Duodenal mucosa (tissue), 2 donors: ENCODE measurements around the gene USP15.
"Not testable (repeated sequence)": the region's sequence is repeated elsewhere in the genome, so short reads cannot be mapped to it uniquely, and the experiment has no call there.

Source experiments
- H3K27ac ChIP-seq: one replicate; pipeline ENCODE4 v1.7.0; 2013; ENCODE audit warnings: low read depth, low read length
- H3K27me3 ChIP-seq, 2 donors: one replicate each; pipeline ENCODE4 v1.7.0; 2013; ENCODE audit warnings: low read length in 2 of 2, control low read depth in 1 of 2; ENCODE audit not compliant: insufficient read depth in 2 of 2, control insufficient read depth in 1 of 2
- H3K36me3 ChIP-seq, 2 donors: one replicate each; pipeline ENCODE4 v1.7.0; 2013; ENCODE audit warnings: low read length in 2 of 2, control low read depth in 1 of 2; ENCODE audit not compliant: insufficient read depth in 2 of 2, control insufficient read depth in 1 of 2
- H3K4me1 ChIP-seq, 2 donors: one replicate each; pipeline ENCODE4 v1.7.0; 2013; ENCODE audit warnings: low read length in 2 of 2, control low read depth in 1 of 2; ENCODE audit not compliant: insufficient read depth in 2 of 2, control insufficient read depth in 1 of 2
- H3K4me3 ChIP-seq, 2 donors: one replicate each; pipeline ENCODE4 v1.7.0; 2013; ENCODE audit warnings: low read length in 2 of 2, low read depth in 1 of 2
- H3K9ac ChIP-seq, 2 donors: one replicate each; pipeline ENCODE4 v1.7.0; 2013; ENCODE audit warnings: low read length in 2 of 2, low read depth in 1 of 2
- H3K9me3 ChIP-seq, 2 donors: one replicate each; pipeline ENCODE4 v1.7.0; 2013; ENCODE audit warnings: low read length in 2 of 2, control low read depth in 1 of 2; ENCODE audit not compliant: control insufficient read depth in 1 of 2

USP15 gene

GRCh38 chr12:62361048-62361447, 100.8 kb downstream of the USP15 start:
- no peak overlapping the region for H3K9ac ChIP-seq
- H3K4me1 ChIP-seq: no peaks in the 10 kb centered on the region
- no peaks in the 10 kb centered on the region for H3K27me3 ChIP-seq
- H3K27ac ChIP-seq: no peak overlapping the region
- H3K36me3 ChIP-seq: peaks cover 8 to 9% of the 10 kb centered on the region in 2 donors
- H3K9me3 ChIP-seq: no peaks in the 10 kb centered on the region
- no peak overlapping the region for H3K4me3 ChIP-seq

DNA sequence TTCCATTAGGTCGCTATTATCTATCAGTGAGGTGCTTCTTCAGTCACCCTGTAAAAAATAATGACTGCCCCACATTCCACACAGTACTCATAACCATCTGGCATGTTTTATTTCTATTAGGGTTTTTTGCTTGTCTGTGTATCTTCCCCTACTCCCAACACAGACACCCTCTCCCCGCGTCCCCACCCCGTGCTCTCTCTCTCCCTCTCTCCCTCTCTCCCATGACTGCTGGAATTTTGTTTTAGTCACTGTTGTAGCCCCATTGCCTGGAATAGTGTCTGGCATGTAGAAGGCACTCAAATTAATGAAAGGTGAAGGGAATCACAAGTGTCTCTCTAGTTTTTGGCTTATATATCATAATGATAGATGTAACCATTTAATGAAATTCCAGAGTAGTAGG, 103.3 kb downstream of the USP15 start:
- H3K9me3 ChIP-seq: no peaks in the 10 kb centered on the region
- no peak overlapping the region for H3K27ac ChIP-seq
- H3K9ac ChIP-seq: no peak overlapping the region
- H3K27me3 ChIP-seq: no peaks in the 10 kb centered on the region
- H3K36me3 ChIP-seq: peaks cover 9% of the 10 kb centered on the region in 2 donors
- H3K4me3 ChIP-seq: no peak overlapping the region
- no peaks in the 10 kb centered on the region for H3K4me1 ChIP-seq

DNA sequence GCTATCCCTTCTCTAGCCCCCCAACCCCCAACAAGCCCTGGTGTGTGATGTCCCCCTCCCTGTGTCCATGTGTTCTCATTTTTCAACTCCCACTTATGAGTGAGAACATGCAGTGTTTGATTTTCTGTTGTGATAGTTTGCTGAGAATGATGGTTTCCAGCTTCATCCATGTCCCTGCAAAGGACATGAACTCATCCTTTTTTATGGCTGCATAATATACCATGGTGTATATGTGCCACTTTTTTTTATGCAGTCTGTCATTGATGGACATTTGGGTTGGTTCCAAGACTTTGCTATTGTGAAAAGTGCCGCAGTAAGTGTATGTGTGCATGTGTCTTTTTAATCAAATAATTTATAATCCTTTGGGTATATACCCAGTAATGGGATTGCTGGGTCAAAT, 104.5 kb downstream of the USP15 start:
- H3K4me3 ChIP-seq, H3K27ac ChIP-seq, H3K27me3 ChIP-seq, H3K4me1 ChIP-seq, H3K9me3 ChIP-seq, H3K9ac ChIP-seq: not testable (repeated sequence)
- H3K36me3 ChIP-seq: peaks cover 8 to 12% of the 10 kb centered on the region in 2 donors

- peaks cover 13 to 16% of the 10 kb centered on the region in 2 donors for H3K36me3 ChIP-seq
- not testable (repeated sequence) for H3K27ac ChIP-seq, H3K27me3 ChIP-seq
These were observed 105.6 kb downstream of the USP15 start for GRCh38 chr12:62365846-62366245.

DNA sequence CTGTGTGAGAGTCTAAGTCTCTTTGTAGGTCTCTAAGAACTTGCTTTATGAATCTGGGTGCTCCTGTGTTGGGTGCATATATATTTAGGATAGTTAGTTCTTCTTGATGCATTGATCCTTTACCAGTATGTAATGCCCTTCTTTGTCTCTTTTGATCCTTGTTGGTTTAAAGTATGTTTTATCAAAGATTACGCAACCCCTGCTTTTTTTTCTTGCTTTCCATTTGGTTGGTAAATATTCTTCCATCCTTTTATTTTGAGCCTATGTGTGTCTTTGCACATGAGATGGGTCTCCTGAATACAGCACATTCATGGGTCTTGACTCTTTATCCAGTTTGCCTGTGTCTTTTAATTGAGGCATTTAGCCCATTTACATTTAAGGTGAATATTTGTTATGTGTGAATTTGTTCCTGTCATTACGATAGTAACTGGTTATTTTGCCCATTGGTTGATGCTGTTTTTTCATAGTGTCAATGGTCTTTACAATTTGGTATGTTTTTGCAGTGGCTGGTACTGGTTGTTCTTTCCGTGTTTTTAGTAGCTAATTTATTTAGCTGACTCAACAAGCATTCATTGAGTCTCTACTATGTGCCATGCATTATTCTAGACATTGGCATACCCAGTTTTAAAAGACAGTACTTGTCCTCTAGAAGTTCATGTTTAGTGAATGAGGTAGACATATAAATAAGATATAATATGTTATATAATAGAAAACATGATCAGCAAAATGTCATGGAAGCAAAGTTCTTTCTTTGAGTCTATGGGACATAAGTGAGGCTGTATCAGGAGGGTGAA, 108.4 kb downstream of the USP15 start:
- not testable (repeated sequence) for H3K9me3 ChIP-seq, H3K4me1 ChIP-seq, H3K27me3 ChIP-seq, H3K9ac ChIP-seq, H3K4me3 ChIP-seq, H3K27ac ChIP-seq
- peaks cover 12 to 17% of the 10 kb centered on the region in 2 donors for H3K36me3 ChIP-seq

More at GRCh38 chr12:62365846-62366245, 105.6 kb downstream of the USP15 start:
- H3K9ac ChIP-seq, H3K9me3 ChIP-seq, H3K4me3 ChIP-seq, H3K4me1 ChIP-seq: not testable (repeated sequence)

DNA sequence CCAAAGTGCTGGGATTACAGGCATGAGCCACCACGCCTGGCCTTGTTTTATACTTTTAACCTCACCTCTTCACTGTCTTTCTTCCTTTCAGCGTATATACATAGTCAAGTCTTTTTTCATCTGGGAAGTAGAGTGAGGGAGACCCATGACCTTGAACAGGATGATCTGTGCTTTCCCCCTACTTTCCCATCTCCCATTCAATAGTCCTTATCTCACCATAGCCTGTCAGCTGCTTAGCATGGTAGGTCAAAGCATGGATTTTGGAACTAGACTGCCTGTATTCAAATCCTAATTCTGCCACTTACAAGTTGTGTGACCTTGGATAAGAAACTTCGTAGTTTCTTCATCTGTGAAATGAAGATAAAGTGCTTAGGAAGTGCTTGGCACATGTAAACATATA, 110.0 kb downstream of the USP15 start:
- H3K4me3 ChIP-seq: no peak overlapping the region
- H3K9me3 ChIP-seq: no peaks in the 10 kb centered on the region
- peaks cover 9 to 10% of the 10 kb centered on the region in 2 donors for H3K36me3 ChIP-seq
- no peaks in the 10 kb centered on the region for H3K4me1 ChIP-seq
- no peak overlapping the region for H3K27ac ChIP-seq
- no peaks in the 10 kb centered on the region for H3K27me3 ChIP-seq
- H3K9ac ChIP-seq: no peak overlapping the region

DNA sequence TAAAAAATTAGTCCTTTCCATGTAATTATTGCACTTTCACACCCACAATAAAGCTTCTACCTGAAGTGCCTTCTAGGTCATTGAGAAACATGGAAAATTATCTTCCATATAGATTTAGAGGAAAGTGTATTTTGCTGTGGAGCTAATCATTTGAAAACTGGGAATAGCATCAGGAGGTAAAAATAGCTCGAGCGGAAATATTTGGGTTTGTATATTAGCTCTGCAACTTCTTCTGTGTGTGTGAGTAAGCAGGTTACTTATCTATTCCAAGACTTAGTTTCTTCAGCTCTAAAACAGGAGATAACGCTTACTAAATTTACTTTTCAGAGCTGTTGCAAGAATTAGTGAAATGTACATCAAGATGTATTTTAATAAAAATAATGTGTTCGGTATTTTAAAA, 111.5 kb downstream of the USP15 start:
- H3K4me1 ChIP-seq: no peaks in the 10 kb centered on the region
- no peak overlapping the region for H3K4me3 ChIP-seq
- H3K27me3 ChIP-seq: no peaks in the 10 kb centered on the region
- H3K9me3 ChIP-seq: no peaks in the 10 kb centered on the region
- H3K27ac ChIP-seq: no peak overlapping the region
- H3K9ac ChIP-seq: no peak overlapping the region
- peaks cover 9 to 10% of the 10 kb centered on the region in 2 donors for H3K36me3 ChIP-seq

DNA sequence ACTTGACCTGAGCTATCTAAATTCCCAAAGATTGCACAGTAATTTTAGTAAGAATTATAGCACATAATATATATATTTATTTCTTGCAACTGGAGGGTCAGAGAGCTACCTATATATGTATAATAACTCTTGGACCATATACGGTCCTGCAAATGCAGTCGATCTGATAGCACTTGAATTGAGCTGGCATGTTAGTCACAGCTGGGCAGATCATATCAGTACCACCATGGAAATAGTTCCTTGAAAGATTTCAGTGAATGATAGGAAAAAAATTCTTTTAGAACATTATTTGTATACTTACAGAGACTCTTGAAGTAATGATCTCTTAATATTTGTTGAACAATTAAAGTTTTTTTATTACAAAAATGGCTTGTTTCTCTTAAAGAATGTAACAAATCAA, 111.9 kb downstream of the USP15 start:
- no peaks in the 10 kb centered on the region for H3K27me3 ChIP-seq
- H3K9ac ChIP-seq: no peak overlapping the region
- no peak overlapping the region for H3K27ac ChIP-seq
- H3K4me1 ChIP-seq: no peaks in the 10 kb centered on the region
- no peak overlapping the region for H3K4me3 ChIP-seq
- no peaks in the 10 kb centered on the region for H3K9me3 ChIP-seq
- H3K36me3 ChIP-seq: peaks cover 9 to 10% of the 10 kb centered on the region in 2 donors

DNA sequence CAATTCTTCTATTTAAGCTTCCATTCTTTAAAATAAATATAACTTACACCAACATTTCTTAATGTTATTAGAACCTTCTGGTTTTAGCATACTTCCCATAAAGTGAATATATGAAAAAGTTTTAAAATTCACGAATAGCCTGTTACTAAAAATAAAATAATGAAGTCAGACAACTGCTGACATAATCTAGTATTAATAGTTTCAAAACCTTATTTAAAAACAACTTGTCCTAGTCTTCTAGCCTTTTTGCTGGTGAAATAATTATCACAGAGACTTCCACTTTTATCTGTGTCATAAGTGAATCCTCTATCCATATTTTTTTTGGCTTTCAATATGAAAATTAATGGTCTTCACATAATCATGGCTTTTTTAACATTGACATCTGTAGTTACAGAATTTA, 112.6 kb downstream of the USP15 start:
- Histone ChIP-seq H3K9ac (no peak overlapping the region), H3K27me3 (no peaks in the 10 kb centered on the region), H3K9me3 (no peaks in the 10 kb centered on the region), H3K36me3 (peaks cover 9 to 10% of the 10 kb centered on the region in 2 donors), H3K27ac (no peak overlapping the region), H3K4me3 (no peak overlapping the region), H3K4me1 (no peaks in the 10 kb centered on the region)

GRCh38 chr12:62375603-62376002, 115.4 kb downstream of the USP15 start:
- Histone ChIP-seq H3K4me1 (no peaks in the 10 kb centered on the region), H3K27ac (no peak overlapping the region), H3K9me3 (no peaks in the 10 kb centered on the region), H3K27me3 (no peaks in the 10 kb centered on the region), H3K4me3 (no peak overlapping the region), H3K9ac (no peak overlapping the region), H3K36me3 (peaks cover 0 to 3% of the 10 kb centered on the region in 2 donors)
